ENCODE data around the gene GFER. TPM values are rescaled to one million over a fixed set of nuclear protein-coding genes. Genes with fewer than 3 reads are reported as not detected.
"Not testable (repeated sequence)": the region's sequence is repeated elsewhere in the genome, so short reads cannot be mapped to it uniquely, and the experiment has no call there.

Gene GFER
- total RNA-seq, 1 experiment from 2014 or later, result 30.5 TPM

DNA sequence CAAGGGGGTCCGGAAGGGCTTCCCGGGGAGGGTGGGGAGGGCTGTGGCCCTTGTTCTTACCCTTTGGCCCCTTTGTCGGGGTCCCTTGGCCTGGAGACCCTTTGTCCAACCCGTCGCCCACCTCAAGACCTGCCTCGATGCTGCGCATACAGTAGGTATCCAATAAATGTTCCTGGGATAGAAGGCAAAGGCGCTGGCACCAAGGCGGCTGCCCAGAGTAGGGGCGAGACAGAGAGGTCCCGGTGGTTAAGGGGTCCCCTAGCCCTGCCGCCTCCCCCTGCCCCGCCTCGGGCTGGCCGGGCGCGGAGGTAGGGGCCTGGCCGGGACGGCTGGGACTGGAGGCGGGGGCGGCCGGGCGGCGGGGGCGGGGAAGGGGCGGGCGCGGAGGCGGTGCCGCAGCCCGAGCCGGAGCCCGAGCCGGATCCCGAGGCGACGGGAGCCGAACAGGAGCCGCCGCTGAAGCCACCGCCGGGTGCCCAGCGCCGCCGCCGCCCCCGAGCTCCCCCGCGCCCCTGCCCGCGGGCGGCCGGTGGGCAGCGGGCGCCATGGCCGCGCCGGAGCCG, 42.5 kb downstream of the GFER start, which contains the start of gene NHERF2:
Gene NHERF2, plus strand, starts transcription at position 442 of the 563 bp plus-strand sequence. Its CDS starts 104 bp downstream, at position 546.
- DNase-seq (ENCODE audit: low read depth), result no peak

DNA sequence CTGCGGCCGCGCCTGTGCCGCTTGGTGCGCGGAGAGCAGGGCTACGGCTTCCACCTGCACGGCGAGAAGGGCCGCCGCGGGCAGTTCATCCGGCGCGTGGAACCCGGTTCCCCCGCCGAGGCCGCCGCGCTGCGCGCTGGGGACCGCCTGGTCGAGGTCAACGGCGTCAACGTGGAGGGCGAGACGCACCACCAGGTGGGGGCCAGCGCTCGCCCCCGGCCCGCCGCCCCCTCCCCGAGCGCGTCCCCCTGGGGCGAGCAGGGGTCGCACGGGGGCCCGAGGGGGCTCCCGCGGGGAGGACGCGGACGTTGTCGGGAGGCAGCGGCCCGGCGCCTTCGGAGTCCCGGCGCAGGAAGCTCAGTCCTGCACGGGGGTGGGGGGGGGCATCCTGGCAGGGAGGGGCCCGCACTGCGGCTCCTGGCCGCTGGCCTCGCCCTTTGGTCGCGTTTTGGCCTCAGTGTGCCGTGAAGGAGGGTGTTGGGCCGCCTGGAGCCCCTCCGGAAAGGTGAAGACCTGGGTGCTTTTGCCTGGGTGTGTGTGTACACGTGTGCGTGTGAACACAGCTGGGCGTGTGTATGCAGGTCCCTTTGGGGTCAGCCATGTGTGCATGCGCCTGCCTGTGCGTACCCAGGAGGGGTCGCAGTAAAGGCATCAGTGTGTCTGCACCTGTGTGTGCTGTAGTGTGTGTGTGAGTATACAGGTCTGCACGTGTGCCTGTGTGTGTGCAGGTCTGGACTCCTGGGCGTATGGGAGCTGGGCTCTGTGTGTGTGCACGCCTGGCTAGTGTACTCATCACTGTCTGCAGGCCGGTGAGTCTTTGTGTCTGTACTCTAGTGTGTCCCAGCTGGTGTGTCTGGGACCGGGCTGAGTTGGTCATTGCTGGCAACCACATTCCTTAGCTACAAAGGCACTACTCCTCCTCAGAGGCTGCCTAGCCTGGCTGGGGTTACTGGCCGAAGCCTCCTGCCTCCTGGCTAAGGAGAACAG, 43.3 kb downstream of the GFER start:
- DNase-seq (ENCODE audit: low read depth), result no peak

DNA sequence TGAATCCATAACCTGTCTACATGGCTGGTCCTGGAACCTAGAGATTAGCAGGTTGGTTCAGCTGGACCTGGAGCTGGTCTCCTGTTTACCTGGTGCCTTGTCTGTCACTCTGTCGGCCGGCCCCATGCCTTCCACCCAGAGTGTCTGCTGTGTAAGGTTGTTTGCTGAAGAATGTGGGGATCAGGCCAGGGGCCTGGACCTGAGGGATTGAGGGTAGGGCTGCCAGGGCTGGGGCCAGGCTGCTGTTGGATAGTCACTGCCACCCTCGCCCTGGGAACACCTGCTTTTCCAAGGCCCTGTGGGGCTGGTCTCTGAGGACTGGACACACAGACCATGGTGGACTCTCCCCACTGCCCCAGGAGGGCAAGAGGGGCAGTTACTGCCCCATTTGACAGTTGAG, 44.2 kb downstream of the GFER start:
- DNase-seq (ENCODE audit: low read depth), result no peak

DNA sequence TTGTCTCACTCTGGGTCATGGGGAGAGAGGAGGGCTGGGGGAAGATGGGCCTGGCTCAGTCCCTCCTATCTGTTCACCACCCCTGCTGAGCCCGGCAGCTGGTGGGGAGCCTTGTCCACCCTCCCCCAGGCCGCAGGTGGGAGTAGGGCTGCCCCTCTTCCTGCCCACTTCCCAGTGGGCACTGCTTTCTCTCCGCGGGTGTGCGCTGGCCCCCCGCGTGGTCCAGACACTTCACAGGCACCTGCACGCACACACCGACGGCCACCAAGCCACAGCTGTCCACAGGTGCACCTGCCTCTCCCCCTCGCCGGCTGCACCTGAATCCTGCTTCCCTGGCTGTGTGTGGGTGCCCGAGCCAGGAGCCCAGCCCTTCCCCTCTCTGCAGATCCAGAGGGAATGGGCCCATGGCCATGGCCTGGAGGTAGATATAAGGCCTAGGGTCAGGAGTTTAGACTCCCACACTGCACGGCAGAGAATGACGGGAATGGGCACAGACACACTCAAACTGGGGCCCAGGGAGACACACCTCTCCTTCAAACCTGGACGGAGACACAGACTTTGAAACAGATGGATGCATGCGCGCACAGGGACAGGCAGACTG, 44.7 kb downstream of the GFER start:
- DNase-seq (ENCODE audit: low read depth), result no peak

DNA sequence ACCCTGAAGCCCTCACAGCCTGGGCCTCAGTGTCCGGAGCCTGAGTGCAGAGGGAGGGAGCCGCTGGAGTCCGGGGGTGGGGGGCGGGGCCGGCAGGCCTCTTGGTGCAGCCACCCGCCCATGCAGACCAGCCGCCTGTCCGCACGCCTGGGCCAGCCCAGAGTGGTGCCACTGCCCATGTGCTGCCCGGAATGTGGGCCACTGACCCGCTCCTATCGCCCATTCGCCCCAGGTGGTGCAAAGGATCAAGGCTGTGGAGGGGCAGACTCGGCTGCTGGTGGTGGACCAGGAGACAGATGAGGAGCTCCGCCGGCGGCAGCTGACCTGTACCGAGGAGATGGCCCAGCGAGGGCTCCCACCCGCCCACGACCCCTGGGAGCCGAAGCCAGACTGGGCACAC, 45.4 kb downstream of the GFER start:
- DNase-seq (ENCODE audit: low read depth), result no peak

DNA sequence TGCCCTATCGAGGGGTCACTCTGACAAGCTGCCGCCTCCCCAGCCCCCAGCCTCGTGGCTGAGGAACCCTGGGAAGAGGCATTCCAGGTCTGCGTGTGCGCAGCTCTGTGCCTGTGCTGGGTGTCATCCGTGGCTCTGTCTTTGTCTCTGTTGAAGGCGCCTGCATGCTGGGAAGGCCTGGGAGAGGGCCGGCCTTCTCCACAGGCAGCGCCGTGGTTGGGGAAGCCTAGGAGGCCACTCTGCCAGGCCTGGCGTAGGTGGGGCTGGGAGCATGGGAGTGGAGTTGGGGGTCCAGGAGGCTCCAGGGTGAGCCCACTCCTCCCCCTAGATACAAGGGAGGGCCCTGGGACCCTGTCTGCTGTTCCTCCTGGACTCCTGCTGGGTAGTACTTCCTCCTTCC, 46.0 kb downstream of the GFER start:
- DNase-seq (ENCODE audit: low read depth), result no peak

DNA sequence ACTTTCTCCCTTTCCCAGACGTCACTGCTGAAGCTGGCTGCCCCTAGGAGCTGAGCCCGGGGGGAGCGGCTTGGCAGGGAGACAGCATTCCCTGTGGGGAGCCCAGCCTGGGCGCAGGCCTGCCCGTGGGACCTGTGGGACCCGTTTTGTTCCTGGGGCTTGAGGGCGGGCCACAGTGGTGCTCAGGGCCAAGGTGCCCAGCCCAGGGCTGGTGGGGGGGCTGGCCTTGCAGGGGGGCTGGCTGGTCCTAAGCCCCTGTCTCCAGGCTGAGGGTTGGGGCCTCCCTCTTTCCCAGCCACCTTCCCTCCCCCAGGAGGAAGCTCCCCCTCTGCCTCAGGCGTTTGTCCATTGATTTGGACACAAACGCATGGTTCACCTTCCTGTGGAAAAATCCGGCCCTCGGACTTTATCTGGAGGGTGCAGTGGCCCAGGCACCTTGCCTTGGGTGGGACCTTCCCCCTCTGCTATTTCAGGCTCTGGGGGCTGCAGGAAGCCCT, 47.1 kb downstream of the GFER start:
- DNase-seq (ENCODE audit: low read depth), result no peak

DNA sequence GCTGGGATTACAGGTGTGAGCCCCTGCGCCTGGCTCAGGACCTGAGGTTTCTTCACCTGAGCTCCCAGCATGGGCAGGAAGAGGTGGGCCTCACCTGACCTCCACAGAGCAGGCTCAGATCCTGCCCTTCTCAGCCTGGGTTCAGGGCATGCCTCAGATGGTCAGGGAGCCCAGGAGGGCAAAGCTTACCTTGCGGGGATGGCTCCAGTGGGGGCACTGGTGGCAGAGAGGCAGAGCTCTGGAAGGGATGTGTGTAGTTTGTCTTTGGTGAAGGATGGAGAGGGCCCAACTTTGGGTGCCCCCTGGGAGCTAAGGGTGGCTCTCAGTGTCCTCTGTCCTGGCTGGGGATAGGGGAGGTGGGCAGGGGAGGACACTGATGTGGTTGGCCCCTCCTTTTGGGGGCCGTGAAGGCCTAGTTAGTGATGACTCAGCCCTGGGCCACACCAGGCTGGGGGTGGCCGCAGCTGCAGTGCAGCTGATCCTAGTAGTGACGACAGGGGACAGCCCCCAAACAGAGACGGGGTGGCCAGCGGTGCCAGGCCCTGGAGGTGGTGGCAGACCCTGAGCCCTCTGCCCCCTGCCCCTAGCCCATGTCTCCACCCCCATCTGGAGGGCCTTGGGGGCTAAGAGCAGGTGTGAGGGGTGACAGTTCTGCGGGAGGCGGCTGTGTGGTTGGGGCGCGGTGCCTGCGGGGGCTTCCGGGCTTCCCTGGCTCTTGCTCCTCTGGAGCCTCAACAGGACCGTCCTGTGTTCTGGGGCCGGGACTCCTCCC, 48.5 kb downstream of the GFER start:
- DNase-seq (ENCODE audit: low read depth), result no peak

DNA sequence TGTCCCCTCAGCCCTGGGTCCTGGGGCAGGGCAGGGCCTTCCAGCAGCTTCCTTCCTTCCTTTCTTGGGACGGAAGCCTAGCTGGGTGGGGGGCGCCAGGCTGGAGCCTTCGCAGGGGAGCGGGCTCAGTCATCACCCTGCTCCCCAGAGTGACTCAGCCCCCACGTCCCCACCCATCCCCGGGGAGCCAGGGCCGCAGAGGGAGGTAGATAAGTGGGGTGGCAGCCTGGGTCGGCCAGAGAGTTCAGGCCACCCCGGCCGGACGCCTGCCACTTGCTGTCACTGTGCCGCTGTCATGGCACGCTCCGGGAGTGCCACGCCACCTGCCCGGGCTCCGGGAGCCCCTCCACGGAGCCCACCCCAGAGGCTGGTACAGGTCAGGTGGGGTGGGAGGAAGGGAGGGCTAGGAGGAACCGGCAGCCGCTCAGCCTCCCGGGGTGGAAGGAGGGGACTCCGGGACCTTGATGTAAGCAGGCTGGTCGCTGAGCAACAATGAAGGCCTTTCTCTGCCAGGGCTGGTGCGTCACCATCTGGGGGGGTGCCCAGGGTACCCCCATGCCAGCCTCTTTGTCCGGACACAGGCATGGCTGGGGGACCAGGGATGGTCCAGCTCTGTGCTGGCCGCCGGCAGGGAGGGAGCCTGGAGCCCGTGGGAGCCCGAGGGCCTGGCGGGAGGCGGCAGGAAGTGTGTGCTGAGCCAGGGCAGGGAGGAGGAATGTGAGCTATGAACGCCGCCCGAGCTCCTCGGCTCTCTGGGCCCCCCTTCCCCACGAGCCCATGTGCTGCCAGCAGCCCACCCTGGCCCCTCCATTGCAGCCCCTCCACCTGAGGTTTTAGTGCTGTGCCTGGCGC, 49.3 kb downstream of the GFER start:
- DNase-seq (ENCODE audit: low read depth), result peak; percentile 31

DNA sequence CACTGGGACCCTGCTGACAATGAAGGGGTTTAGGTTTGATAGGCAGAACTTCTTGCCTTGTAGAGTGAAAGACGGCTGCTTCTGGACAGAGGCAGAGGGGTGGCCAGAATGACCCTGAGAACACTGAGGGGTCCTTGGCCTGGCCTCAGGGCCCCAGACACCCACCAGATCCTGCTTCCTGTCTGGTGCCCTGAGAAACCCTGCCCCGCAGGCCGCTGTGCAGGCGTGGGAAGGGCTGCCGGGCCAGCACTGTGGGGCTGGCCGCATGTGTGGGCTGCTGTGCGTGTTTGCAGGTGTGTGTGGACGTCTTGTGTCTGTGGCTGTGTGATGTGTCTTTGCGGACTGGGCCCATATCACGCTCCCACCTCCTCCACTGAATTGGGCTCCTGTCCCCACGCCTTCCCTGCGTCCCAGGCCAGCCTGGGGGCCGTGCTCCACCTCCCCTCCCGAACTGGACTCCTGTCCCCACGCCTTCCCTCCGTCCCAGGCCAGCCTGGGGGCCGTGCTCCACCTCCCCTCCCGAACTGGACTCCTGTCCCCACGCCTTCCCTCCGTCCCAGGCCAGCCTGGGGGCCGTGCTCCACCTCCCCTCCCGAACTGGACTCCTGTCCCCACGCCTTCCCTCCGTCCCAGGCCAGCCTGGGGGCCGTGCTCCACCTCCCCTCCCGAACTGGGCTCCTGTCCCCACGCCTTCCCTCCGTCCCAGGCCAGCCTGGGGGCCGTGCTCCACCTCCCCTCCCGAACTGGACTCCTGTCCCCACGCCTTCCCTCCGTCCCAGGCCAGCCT, 50.1 kb downstream of the GFER start:
- DNase-seq (ENCODE audit: low read depth), result not testable (repeated sequence)

DNA sequence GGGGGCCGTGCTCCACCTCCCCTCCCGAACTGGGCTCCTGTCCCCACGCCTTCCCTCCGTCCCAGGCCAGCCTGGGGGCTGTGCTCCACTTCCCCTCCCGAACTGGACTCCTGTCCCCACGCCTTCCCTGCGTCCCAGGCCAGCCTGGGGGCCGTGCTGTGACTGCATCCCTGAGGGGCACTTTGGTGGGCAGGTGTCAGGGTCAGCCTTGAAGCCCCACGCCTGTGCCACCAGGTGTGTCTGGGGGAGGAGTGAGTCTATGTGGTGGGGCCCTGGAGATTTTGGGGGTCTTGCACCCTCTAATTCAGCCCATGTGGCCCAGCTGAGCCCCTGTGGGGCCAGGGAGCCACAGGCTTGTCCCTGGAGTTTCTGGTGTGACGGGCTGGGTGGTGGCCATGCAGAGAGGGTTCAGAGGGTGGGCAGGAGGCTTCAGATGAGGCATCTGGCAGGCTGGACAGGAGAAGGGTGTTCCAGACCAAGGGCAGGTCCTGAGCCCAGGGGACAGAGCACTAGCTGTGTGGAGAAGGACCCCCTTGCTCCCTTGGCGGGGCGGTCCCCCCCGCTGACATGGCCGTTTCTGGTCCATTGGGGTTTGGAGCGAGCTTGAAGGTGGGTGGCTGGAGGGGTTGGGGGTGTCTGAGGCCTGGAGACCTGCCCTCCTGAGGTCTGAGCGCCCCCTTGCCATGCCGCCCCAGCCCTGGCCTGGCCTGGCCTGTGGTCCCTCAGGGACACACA, 50.9 kb downstream of the GFER start:
- DNase-seq (ENCODE audit: low read depth), result no peak

DNA sequence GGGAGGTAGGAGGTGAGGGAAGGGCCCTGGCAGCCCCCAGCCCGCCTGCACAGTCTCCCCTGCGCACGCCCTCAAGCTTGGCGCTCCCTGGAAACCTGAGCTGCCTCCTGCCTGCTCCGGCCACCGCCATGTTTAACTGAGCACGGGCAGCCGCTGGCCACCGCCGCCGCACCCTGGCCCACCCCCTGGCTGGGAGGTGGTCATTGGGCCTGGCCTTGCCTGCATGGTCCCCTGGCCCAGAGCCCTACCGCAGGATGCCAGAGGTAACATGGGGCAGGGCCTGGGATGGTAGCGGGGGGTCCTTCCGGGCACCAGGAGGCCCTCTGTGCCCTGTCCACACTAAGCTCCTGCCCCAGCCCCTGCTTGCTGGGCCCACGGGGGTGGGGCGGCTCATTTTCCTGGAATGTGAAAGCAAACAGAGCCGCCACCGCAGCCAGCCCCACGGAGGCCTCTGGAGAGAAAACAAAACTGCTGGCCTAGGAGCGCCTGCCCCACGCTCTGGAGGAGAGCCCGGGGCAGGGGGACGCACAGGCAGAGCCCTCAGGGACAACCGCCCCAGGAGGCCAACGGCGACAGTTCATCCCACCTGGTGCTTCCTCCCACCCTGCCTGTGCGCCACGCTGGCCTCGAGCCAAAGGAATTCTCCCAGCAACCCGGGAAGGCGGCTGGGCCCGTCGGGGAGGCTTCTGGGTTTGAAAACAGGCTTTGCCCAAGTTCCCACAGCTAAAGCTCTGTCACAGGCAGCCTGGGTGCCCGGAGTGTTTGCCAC, 51.6 kb downstream of the GFER start:
- DNase-seq (ENCODE audit: low read depth), result peak; percentile 74

DNA sequence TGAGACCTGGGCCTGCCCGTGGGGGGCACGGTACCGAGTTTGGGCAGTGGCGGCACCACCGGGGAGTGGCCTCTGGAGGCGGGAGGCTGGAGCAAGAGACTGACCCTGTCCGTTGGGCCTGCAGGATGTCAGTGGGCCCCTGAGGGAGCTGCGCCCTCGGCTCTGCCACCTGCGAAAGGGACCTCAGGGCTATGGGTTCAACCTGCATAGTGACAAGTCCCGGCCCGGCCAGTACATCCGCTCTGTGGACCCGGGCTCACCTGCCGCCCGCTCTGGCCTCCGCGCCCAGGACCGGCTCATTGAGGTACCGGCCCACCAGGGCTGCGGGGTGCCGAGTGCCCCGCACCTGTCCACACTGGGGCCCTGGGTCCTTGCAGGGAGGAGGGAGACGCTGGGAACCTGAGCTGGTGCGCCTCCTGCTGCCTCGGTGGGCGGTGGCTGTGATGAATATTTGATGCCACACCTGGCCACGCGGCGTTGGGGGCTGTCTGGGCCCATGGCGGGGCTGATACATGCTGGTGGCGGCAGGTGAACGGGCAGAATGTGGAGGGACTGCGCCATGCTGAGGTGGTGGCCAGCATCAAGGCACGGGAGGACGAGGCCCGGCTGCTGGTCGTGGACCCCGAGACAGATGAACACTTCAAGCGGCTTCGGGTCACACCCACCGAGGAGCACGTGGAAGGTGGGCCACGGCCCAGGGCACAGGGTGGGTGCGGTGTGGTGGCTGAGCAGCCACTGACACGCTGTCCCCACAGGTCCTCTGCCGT, 52.4 kb downstream of the GFER start:
- no peak for DNase-seq (ENCODE audit: low read depth)

DNA sequence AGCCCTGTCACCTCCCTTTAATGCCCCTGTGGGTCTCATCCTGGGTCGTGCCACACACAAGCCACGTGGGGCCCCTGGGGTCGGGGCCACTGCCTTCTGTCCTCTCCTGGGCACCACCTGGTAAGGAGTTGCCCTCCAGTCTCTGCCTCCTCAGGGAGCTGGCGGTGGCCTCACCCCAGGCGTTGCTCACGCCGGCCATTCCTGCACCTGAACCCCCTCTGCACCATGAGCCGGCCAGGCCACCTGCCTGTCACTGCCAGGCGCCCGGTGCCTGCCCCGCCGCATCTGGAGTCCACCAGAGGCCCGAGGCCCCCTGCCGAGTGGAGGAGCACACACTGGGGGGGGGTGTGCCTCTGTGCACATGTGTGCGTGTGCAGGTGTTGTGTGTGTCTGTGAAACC, 53.1 kb downstream of the GFER start:
- DNase-seq (ENCODE audit: low read depth), result no peak

Data from LHCN-M2 (cell line).